Fibroblast of pulmonary artery (primary cell): ENCODE data around the gene HK1.

Experiments
- DNase-seq: peaks from one replicate; pipeline ENCODE4 v3.0.0-alpha.2; 2010; ENCODE audit warnings: low read depth
- H3K4me3 ChIP-seq: replicated peaks from 2 replicates; pipeline ENCODE4 v1.5.1; 2011; ENCODE audit warnings: low read depth, mild to moderate bottlenecking, control low read depth, low read length, moderate library complexity
- CTCF ChIP-seq: IDR thresholded peaks from 2 replicates; pipeline ENCODE4 v1.5.1; 2011; ENCODE audit warnings: mild to moderate bottlenecking, control low read depth, low read length, inconsistent platforms; ENCODE audit errors: missing control alignments

Gene HK1

GRCh38 chr10:69346776-69347175 lies 68.5 kb downstream of the HK1 start:
- no peak for DNase-seq
- TF ChIP-seq CTCF, result no peak
- H3K4me3 ChIP-seq, result no peak overlapping the region

GRCh38 chr10:69348816-69349541 lies 70.7 kb downstream of the HK1 start:
- DNase-seq, result peak; percentile 94
- no peak for TF ChIP-seq CTCF
- no peak overlapping the region for H3K4me3 ChIP-seq

- TF ChIP-seq CTCF, result no peak
- no peak for DNase-seq
- H3K4me3 ChIP-seq, result no peak overlapping the region
These were observed 71.2 kb downstream of the HK1 start for GRCh38 chr10:69349542-69349888.

- no peak for TF ChIP-seq CTCF
- no peak for DNase-seq
- H3K4me3 ChIP-seq, result no peak overlapping the region
These were observed 73.3 kb downstream of the HK1 start for GRCh38 chr10:69351589-69351988.

- peak; percentile 81 for DNase-seq
- H3K4me3 ChIP-seq, result no peak overlapping the region
- no peak for TF ChIP-seq CTCF
These were observed 74.4 kb downstream of the HK1 start for GRCh38 chr10:69352569-69353264.

- DNase-seq, result no peak
- H3K4me3 ChIP-seq, result no peak overlapping the region
- no peak for TF ChIP-seq CTCF
These were observed 75.8 kb downstream of the HK1 start for GRCh38 chr10:69353977-69354635.

GRCh38 chr10:69356187-69356586 lies 77.9 kb downstream of the HK1 start:
- no peak for DNase-seq
- H3K4me3 ChIP-seq, result no peak overlapping the region
- no peak for TF ChIP-seq CTCF
